Spleen (tissue), 7 donors: ENCODE measurements around the gene CYP19A1.

ENCODE experiments used
- CTCF ChIP-seq, 11 experiments: fragments of 200-600 bp in 7 of 11; fragments of 450-650 bp in 4 of 11; sonication (generic) in 4 of 11; IDR thresholded peaks in 8 of 11; conservative IDR thresholded peaks in 3 of 11; 1 replicate in 7 of 11; 2 replicates in 4 of 11; pipeline versions ENCODE4 v1.4.0 to v1.8.0; 2016 to 2021; ENCODE audit warnings: antibody characterized with exemption in 11 of 11, inconsistent platforms in 4 of 11, mild to moderate bottlenecking in 1 of 11
- POLR2A ChIP-seq, 3 donors: fragments of 450-650 bp; IDR thresholded peaks; one replicate each; pipeline ENCODE4 v1.5.1; 2017; ENCODE audit warnings: antibody characterized with exemption in 3 of 3, mild to moderate bottlenecking in 1 of 3
- donor health status: DM: no; HTN: no; CAD: no; lungs with moderate emphysema.
- donor health status: DM: no; HTN: no; CAD: no.
- donor health status: DM: no; HTN: no; CAD: no.

DNA sequence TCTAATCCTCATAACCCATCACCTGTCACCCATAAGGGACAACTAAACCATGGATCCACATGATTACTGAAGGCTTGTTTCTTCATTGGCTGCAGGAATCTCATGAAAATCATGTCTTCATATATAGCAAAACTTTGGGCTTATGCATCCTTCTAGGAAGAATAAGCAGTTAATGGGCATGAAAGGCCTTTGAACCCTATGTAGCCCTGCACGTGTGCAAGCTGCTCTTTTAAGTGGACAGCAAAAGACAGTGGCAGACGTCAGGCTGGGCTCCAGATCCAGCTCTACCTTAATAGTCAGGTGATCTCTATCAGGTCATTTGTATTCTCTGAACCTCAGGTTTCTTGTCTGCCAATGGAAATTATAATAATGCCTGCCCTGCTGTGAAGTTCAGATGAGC, 18.9 kb downstream of the CYP19A1 start:
- TF ChIP-seq CTCF (IDR thresholded peaks at IDR 0.05 in 8 of 11, conservative IDR thresholded peaks at IDR 0.05 in 3 of 11) (no peak), POLR2A (IDR thresholded peaks at IDR 0.05) (no peak)
